ENCODE data around the gene GDI1. TPM values are rescaled to one million over a fixed set of nuclear protein-coding genes. Genes with fewer than 3 reads are reported as not detected.
A peak's percentile ranks its signal among the peaks of the same experiment; 100 is the strongest.

The GDI1 gene
- total RNA-seq, 1 donor from 2014 or later = 126 TPM

DNA sequence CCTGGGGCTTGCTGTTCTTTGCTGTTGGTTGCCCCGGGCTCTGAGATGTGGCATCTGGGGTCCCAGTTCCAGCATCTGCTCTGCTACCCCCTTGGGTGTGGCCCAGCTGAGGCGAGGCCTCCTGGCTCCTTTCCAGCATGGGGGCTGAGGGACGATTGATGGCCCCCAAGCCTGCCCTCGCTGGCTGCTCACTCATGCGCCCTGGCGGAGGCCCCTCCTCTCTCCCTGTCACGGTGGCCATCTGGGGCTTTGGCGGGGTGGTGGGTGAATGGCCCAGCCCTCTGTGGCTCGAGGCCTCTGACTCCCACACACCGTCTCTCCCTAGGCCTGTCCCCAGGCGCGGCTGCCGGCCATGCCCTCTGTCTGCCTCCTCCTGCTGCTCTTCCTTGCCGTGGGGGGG lies 22.9 kb downstream of the GDI1 start:
- no peak for DNase-seq (ENCODE audit: low spot score)

GRCh38 chrX:154460326-154460725 lies 23.4 kb downstream of the GDI1 start:
- DNase-seq (ENCODE audit: low spot score) = no peak

- no peak for DNase-seq (ENCODE audit: low spot score)
Observed at GRCh38 chrX:154462396-154462795, 25.4 kb downstream of the GDI1 start.

DNA sequence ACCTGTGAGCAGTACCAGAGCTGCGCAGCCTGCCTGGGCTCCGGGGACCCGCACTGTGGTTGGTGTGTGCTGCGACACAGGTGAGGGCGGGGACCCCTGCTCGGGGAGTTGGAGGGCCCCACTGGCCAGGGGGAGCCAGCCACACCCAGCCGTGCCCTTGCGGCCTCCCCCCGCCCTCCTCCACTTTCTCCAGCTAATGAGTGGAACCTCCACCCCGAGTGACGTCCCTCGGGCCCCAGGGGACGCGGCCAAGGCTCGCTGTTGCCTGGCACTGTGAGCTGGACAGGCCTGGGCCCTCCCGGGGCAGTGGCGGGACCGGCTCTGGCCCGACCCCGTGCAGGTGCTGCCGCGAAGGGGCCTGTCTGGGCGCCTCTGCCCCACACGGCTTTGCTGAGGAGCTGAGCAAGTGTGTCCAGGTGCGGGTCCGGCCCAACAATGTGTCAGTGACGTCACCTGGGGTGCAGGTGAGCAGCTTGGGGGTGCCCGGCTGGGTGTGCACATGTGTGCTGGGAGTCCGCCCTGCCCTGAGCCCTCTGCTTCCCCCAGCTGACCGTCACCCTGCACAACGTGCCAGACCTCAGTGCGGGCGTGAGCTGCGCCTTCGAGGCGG lies 26.8 kb downstream of the GDI1 start:
- DNase-seq (ENCODE audit: low spot score) = no peak

- no peak for DNase-seq (ENCODE audit: low spot score)
Observed at GRCh38 chrX:154464806-154465365, 27.9 kb downstream of the GDI1 start.

GRCh38 chrX:154465601-154466000 lies 28.6 kb downstream of the GDI1 start:
- no peak for DNase-seq (ENCODE audit: low spot score)

DNA sequence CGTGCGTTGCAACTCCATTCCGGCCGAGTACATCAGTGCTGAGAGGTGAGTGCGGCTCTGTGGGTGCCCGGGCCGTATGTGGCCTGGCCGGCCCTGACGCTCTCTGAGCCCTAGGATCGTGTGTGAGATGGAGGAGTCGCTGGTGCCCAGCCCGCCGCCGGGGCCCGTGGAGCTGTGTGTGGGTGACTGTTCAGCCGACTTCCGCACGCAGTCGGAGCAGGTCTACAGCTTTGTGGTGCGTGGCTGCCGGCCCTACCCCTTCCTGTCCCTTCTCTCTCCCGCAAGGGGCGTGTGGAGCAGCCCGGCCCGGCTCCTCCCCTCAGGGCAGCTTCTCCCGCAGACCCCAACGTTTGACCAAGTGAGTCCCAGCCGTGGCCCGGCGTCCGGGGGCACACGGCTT lies 29.1 kb downstream of the GDI1 start:
- DNase-seq (ENCODE audit: low spot score) = no peak

GRCh38 chrX:154466907-154467306 lies 30.0 kb downstream of the GDI1 start:
- DNase-seq (ENCODE audit: low spot score) = no peak

DNA sequence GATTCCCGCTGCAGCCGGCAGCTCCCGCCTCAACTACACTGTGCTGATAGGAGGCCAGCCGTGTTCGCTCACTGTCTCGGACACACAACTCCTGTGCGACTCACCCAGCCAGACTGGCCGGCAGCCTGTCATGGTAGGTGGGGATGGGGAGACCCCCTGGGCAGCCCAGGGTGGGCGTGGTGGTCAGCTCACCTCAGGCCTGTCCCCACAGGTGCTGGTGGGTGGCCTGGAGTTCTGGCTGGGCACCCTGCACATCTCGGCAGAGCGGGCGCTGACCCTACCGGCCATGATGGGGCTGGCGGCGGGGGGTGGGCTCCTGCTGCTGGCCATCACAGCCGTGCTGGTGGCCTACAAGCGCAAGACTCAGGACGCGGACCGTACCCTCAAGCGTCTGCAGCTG lies 30.6 kb downstream of the GDI1 start:
- no peak for DNase-seq (ENCODE audit: low spot score)

GRCh38 chrX:154468217-154468616 lies 31.3 kb downstream of the GDI1 start:
- no peak for DNase-seq (ENCODE audit: low spot score)

DNA sequence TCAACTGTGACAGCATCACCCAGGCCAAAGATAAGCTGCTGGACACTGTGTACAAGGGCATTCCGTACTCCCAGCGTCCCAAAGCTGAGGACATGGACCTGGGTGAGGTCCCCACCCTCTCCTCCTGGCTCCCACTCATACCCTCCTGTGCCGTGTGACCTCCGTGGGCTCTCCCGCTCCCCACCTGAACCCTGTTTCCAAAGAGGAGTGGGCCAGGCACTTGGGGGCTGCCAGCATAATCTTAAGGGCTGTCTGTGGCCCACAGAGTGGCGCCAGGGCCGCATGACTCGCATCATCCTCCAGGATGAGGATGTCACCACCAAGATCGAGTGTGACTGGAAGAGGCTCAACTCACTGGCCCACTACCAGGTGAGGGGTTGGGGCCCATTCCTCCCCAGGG lies 32.2 kb downstream of the GDI1 start:
- no peak for DNase-seq (ENCODE audit: low spot score)

DNA sequence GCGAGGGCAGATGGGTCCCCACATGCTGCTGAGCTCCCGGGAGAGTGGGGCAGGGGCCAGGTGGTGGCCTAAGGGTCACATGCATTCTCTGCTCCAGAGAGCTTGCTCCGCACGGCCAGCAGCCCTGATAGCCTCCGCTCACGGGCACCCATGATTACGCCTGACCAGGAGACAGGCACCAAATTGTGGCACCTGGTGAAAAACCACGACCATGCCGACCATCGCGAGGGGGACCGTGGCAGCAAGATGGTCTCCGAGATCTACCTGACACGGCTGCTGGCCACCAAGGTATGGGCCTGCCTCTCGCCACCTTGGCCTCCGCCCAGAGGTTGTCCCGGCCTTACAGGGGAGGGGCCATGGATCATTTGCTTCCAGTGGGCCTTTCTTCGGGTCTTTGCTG lies 32.9 kb downstream of the GDI1 start:
- no peak for DNase-seq (ENCODE audit: low spot score)

GRCh38 chrX:154470434-154470833 lies 33.5 kb downstream of the GDI1 start:
- no peak for DNase-seq (ENCODE audit: low spot score)

GRCh38 chrX:154470914-154471568 lies 34.1 kb downstream of the GDI1 start:
- no peak for DNase-seq (ENCODE audit: low spot score)

DNA sequence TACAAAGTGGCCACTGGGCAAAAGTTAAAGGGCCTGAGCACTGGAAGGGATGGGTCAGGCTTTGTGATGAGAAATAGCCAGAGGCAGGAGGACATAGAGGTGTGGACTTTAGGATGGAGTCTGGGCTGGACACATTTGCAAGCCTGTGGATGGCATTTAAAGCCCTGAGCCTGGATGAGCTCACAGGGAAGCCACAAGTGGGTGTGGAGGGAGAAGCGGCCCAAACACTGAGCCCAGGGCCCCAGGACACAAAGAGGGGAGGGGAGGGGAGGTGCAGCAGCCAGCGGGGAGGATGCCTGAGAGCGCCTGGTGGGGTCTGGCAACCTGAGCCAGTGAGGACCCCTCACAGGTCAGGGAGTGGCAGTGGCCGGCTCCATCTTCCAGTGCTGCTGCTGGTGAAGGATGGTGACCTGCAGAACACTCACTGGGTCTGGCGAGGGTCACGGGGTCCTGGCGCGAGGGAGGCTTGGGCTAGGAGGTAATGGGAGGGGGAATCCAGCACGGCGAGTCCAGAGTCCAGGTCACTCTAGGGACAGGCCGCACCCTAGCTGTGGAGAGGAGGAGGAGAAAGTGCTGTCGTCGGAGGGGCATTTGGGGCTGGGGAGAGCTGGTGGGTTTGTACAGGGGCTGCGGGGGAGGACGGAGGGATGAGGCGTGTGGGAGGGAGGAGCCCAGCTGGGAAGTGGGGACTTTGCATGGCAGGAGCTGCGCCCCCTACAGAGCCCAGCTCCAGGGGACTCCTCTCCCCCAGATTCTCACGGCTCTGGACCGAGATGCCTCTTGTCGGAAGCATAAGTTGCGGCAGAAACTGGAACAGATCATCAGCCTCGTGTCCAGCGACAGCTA lies 35.1 kb downstream of the GDI1 start:
- no peak for DNase-seq (ENCODE audit: low spot score)

GRCh38 chrX:154472685-154473632 lies 36.0 kb downstream of the GDI1 start:
- DNase-seq (ENCODE audit: low spot score) = no peak

DNA sequence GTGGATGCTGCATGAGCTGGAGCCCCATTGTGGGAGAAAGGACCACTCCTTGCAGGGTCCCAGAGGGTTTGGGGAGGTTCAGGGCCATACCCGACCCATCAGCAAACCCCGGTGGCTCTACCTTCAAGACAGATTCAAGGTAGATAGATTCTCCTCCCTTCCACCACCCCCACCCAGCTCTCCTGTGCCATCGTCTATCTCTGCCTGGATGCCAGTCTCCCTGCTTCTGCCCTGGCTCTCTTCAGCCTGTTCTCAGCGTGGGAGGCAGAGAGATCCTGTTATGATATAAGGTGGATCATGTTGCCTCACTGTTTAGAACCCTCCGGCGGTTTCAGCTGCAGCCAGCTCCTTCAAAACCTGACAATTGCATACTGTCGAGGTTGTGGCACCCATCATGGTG lies 36.7 kb downstream of the GDI1 start:
- DNase-seq (ENCODE audit: low spot score) = no peak

DNA sequence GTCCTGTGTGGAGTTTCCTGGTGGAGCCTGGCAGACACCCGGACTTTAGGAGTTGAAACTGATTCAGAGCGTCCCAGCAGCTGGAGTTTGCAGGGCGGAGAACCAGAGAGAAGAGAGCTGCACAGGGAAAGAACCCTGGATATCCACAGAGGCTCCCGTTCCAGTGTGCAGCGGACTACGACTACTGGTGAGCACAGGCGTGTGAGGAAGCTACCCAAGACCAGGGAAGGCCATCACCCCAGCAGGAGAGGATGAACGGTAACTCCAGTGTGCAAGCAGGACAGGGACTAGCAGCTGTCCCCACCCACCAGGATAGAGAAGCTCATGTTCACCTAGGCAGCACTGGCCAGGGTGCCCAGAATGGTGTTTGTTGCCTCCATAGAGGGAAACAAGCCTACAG lies 39.9 kb downstream of the GDI1 start:
- DNase-seq (ENCODE audit: low spot score) = no peak

GRCh38 chrX:154477891-154478477 lies 41.0 kb downstream of the GDI1 start:
- no peak for DNase-seq (ENCODE audit: low spot score)

DNA sequence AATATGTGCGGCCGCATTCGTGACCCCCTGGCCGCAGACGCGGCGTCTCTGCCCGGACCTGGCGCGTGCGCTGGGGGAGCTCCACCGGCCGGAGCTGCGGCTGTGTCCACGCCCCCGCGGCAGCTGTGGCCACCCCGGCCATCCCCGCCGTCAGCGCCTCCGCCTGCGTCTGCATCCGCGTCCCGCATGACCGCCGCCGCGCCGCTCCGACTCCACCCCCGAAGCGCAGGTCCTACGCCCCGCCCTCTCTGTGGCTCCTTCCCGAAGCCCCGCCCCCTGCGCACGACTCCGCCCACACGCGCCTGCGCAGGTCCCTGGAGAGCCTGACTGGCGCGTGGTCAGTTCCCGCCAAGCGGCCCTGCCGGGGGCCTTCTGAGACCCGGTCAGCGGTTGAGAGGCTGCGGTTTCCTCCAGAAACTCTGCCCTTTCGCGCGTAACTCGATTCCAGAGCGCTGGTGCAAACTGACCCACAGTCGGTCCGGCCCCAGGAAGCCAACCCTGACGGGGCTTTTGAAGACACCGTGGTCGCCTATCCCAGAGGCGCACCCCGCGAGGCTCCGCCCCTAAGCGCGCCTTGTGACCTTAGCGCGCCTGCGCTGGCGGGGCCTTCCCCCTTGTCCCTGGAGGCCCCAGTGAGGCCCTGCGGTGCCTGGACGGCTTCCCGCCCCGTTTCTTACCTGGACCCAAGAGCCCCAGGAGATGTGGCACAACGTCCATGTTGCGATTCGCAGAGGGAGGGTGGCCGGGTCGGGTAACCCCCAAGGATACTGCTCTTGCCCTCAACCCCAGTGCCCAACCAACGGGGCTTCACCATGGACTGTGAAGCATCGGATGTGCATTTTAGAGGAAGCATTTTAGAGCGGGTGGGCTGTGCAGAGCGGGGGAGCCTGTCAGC lies 42.0 kb downstream of the GDI1 start, which contains the start of gene LAGE3:
Gene LAGE3, minus strand, starts transcription at position 554 of the 895 bp plus-strand sequence. Its CDS starts 366 bp downstream, at position 188.
- peak; percentile 93 for DNase-seq (ENCODE audit: low spot score)

Data from ureter (tissue), 1 donor.